Stimulated activated CD8-positive, alpha-beta memory T cell treated with anti-CD3 and anti-CD28 coated beads, Interleukin-15, amount 100 ng/mL, for 4 hours (primary cell): ENCODE measurements around the gene OR52A5.

ENCODE experiments used
- DNase-seq, 2 donors: peaks; one replicate each; pipeline ENCODE4 v3.0.0-alpha.2; 2020; ENCODE audit warnings: low read depth in 2 of 2

Gene OR52A5

GRCh38 chr11:5115339-5115738, 22.8 kb downstream of the OR52A5 start:
- no peak for DNase-seq

GRCh38 chr11:5107285-5107684, 30.9 kb downstream of the OR52A5 start:
- no peak for DNase-seq

- no peak for DNase-seq
Observed at GRCh38 chr11:5103066-5103465, 35.1 kb downstream of the OR52A5 start.

GRCh38 chr11:5102246-5102645, 35.9 kb downstream of the OR52A5 start:
- DNase-seq: no peak

- DNase-seq: no peak
Observed at GRCh38 chr11:5096011-5096410, 42.1 kb downstream of the OR52A5 start.

GRCh38 chr11:5092821-5093585, 45.2 kb downstream of the OR52A5 start:
- DNase-seq: no peak

- no peak for DNase-seq
Observed at GRCh38 chr11:5090668-5091067, 47.5 kb downstream of the OR52A5 start.

- no peak for DNase-seq
Observed at GRCh38 chr11:5088556-5088955, 49.6 kb downstream of the OR52A5 start.

GRCh38 chr11:5083602-5084001, 54.6 kb downstream of the OR52A5 start:
- no peak for DNase-seq

- no peak for DNase-seq
Observed at GRCh38 chr11:5081405-5081804, 56.8 kb downstream of the OR52A5 start.
